ENCODE measurements around the gene HDAC7. TPM values are rescaled to one million over a fixed set of nuclear protein-coding genes. Genes with fewer than 3 reads are reported as not detected.
A peak's percentile ranks its signal among the peaks of the same experiment; 100 is the strongest.

The HDAC7 gene
- total and polyA plus RNA-seq, 7 donors: 11.0 to 27.8 (median 22.2) TPM

- Histone ChIP-seq H3K27me3 (ENCODE audit: insufficient read depth in 3 of 3, low read length in 2 of 3) (no peaks in the 10 kb centered on the region), H3K4me3 (no peak overlapping the region), H3K27ac (no peak overlapping the region), H3K9me3 (no peaks in the 10 kb centered on the region), H3K36me3 (ENCODE audit: insufficient read depth in 1 of 2, low read depth in 1 of 2) (peaks cover 5 to 70% of the 10 kb centered on the region in 2 donors), H3K4me1 (peaks cover 16% of the 10 kb centered on the region)
- ATAC-seq (no peak), DNase-seq (no peak)
- no peak for TF ChIP-seq CTCF (IDR thresholded peaks at IDR 0.05)
- 77 to 82% (median 78%) methylated on average over 8 of the region's 8 CpGs for WGBS, 3 donors
- intact Hi-C loops (cut with DNase I): no loop called here
These were observed 37.3 kb downstream of the HDAC7 start for GRCh38 chr12:47782372-47782770.

GRCh38 chr12:47781479-47782371 lies 38.0 kb downstream of the HDAC7 start:
- 49 to 59% (median 53%) methylated on average over 13 of the region's 13 CpGs for WGBS, 3 donors
- no peak for DNase-seq
- Histone ChIP-seq H3K4me3 (no peak overlapping the region), H3K9me3 (no peaks in the 10 kb centered on the region), H3K4me1 (peaks cover 23% of the 10 kb centered on the region), H3K36me3 (ENCODE audit: insufficient read depth in 1 of 2, low read depth in 1 of 2) (peaks cover 5 to 64% of the 10 kb centered on the region in 2 donors), H3K27ac (no peak overlapping the region), H3K27me3 (ENCODE audit: insufficient read depth in 3 of 3, low read length in 2 of 3) (no peaks in the 10 kb centered on the region)
- peak in 2 of 4 donors; percentile 4 to 46 for ATAC-seq
- intact Hi-C loops (cut with DNase I): no loop called here
- TF ChIP-seq CTCF (IDR thresholded peaks at IDR 0.05): no peak

GRCh38 chr12:47779943-47780504 lies 39.7 kb downstream of the HDAC7 start:
- Histone ChIP-seq H3K4me1 (peaks cover 40% of the 10 kb centered on the region), H3K9me3 (no peaks in the 10 kb centered on the region), H3K27me3 (ENCODE audit: insufficient read depth in 3 of 3, low read length in 2 of 3) (no peaks in the 10 kb centered on the region), H3K4me3 (no peak overlapping the region), H3K27ac (no peak overlapping the region), H3K36me3 (ENCODE audit: insufficient read depth in 1 of 2, low read depth in 1 of 2) (peaks cover 0 to 47% of the 10 kb centered on the region in 2 donors)
- 66 to 74% (median 68%) methylated on average over 11 of the region's 11 CpGs for WGBS, 3 donors
- no peak for TF ChIP-seq CTCF (IDR thresholded peaks at IDR 0.05)
- ATAC-seq (peak in 2 of 4 donors; percentile 6 to 14), DNase-seq (peak in 1 of 2 donors; percentile 51)
- intact Hi-C loops (cut with DNase I): loop anchor here in 1 of 2 donors (1.0 to 5.0 kb wide), 2 partner anchors 65 to 128 kb away; no protein-coding TSS in a partner anchor

GRCh38 chr12:47779301-47779942 lies 40.3 kb downstream of the HDAC7 start:
- Histone ChIP-seq H3K9me3 (no peaks in the 10 kb centered on the region), H3K4me3 (no peak overlapping the region), H3K27me3 (ENCODE audit: insufficient read depth in 3 of 3, low read length in 2 of 3) (no peaks in the 10 kb centered on the region), H3K27ac (no peak overlapping the region), H3K36me3 (ENCODE audit: insufficient read depth in 1 of 2, low read depth in 1 of 2) (peaks cover 0 to 41% of the 10 kb centered on the region in 2 donors), H3K4me1 (peaks cover 46% of the 10 kb centered on the region)
- 34 to 38% (median 35%) methylated on average over 19 of the region's 19 CpGs for WGBS, 3 donors
- intact Hi-C loops (cut with DNase I): loop anchor here in 1 of 2 donors (1.0 to 5.0 kb wide), 2 partner anchors 64 to 127 kb away; no protein-coding TSS in a partner anchor
- peak; percentile 97 for TF ChIP-seq CTCF (IDR thresholded peaks at IDR 0.05)
- DNase-seq (peak; percentile 88 to 94), ATAC-seq (peak; percentile 74 to 85 (median 80))
